Caco-2 (cell line): ENCODE data around the gene CAMK1D. TPM values are rescaled to one million over a fixed set of nuclear protein-coding genes. Genes with fewer than 3 reads are reported as not detected.

Source experiments
- BruUV-seq: library from RNA; stranded (reverse); fragments of 400-500 nt; replicated peaks from 2 replicates; lab custom pipeline; 2021; lab: Mats Ljungman, UMichigan
- CTCF ChIA-PET: fragments of 300-600 bp; sonication (Branson Sonifier 250); formaldehyde crosslinking; loops from one replicate; lab custom pipeline; 2022; ENCODE audit warnings: antibody characterized with exemption; lab: Charles Lee
- POLR2A ChIA-PET: fragments of 300-600 bp; sonication (Branson Sonifier 250); formaldehyde crosslinking; loops from one replicate; lab custom pipeline; 2022; ENCODE audit warnings: antibody characterized with exemption; lab: Charles Lee
- DNase-seq, 2 experiments: peaks; one replicate each; pipeline versions ENCODE4 v3.0.0 to v3.0.0-alpha.2; 2020 to 2022
- H3K27me3 ChIP-seq: replicated peaks from 2 replicates; pipeline ENCODE4 v1.6.0; 2011; ENCODE audit warnings: low read length; ENCODE audit not compliant: control insufficient read depth, insufficient read depth
- H3K36me3 ChIP-seq: 2 replicates; pipeline ENCODE4 v1.5.1; 2011; ENCODE audit warnings: low read length; ENCODE audit not compliant: control insufficient read depth, insufficient read depth
- H3K4me1 ChIP-seq: fragments of 250-450 bp; sonication (Bioruptor Pico); 2 replicates; pipeline ENCODE4 v1.5.1; 2020; ENCODE audit warnings: mild to moderate bottlenecking
- H3K4me3 ChIP-seq: 2 replicates; pipeline ENCODE4 v1.5.1; 2011; ENCODE audit warnings: low read depth, mild to moderate bottlenecking, control low read depth, low read length
- H3K9me3 ChIP-seq: fragments of 250-450 bp; sonication (Bioruptor Pico); 2 replicates; pipeline ENCODE4 v1.5.1; 2020; ENCODE audit warnings: mild to moderate bottlenecking, moderate library complexity
- H3K27ac Mint-ChIP-seq: one replicate; pipeline ENCODE4 v1.8.0; 2022; ENCODE audit warnings: mixed read lengths; ENCODE audit not compliant: unreplicated experiment
- H3K27me3 Mint-ChIP-seq: one replicate; pipeline ENCODE4 v1.8.0; 2022; ENCODE audit warnings: mixed read lengths; ENCODE audit not compliant: insufficient read depth, unreplicated experiment
- H3K36me3 Mint-ChIP-seq: one replicate; pipeline ENCODE4 v1.8.0; 2022; ENCODE audit warnings: mild to moderate bottlenecking, mixed read lengths; ENCODE audit not compliant: insufficient read depth, unreplicated experiment
- H3K4me1 Mint-ChIP-seq: one replicate; pipeline ENCODE4 v1.8.0; 2022; ENCODE audit warnings: low read depth, mixed read lengths; ENCODE audit not compliant: unreplicated experiment
- H3K4me3 Mint-ChIP-seq: one replicate; pipeline ENCODE4 v1.8.0; 2022; ENCODE audit warnings: mild to moderate bottlenecking, moderate library complexity, mixed read lengths; ENCODE audit not compliant: unreplicated experiment
- H3K9me3 Mint-ChIP-seq: one replicate; pipeline ENCODE4 v1.8.0; 2022; ENCODE audit warnings: mixed read lengths; ENCODE audit not compliant: unreplicated experiment
- intact Hi-C: fragments of 100-400 bp; cut with micrococcal nuclease; formaldehyde crosslinking; loops from one replicate; pipeline ENCODE4 v1.10.0; 2022; ENCODE audit not compliant: unreplicated experiment
- total RNA-seq: library from RNA; stranded (reverse); gene quantifications from 2 replicates; pipeline ENCODE4 v1.2.3, GENCODE V29; 2022
- TF ChIP-seq, protein P1 (sequence below), 2 experiments: fragments of 200-600 bp in 1 of 2; IDR thresholded peaks; 1 replicate in 1 of 2; 2 replicates in 1 of 2; pipeline versions ENCODE4 v1.5.1 to v1.8.0; 2011 to 2022; ENCODE audit warnings: antibody characterized with exemption in 1 of 2, control low read depth in 1 of 2, inconsistent platforms in 1 of 2, low read depth in 1 of 2, low read length in 1 of 2, mild to moderate bottlenecking in 1 of 2, moderate library complexity in 1 of 2; ENCODE audit not compliant: insufficient read depth in 1 of 2, severe bottlenecking in 1 of 2, unreplicated experiment in 1 of 2

CAMK1D gene
- total RNA-seq, 1 experiment from 2014 or later = 10.9 TPM

GRCh38 chr10:12625393-12626023 is 276.2 kb downstream of the CAMK1D start:
- peaks cover 6% of the 10 kb centered on the region for H3K9me3 Mint-ChIP-seq
- peaks cover 4% of the 10 kb centered on the region; the same call in 1 of the 2 replicates for H3K9me3 ChIP-seq
- H3K27me3 Mint-ChIP-seq = peaks cover 3% of the 10 kb centered on the region
- no peaks in the 10 kb centered on the region for H3K36me3 Mint-ChIP-seq
- H3K36me3 ChIP-seq = no peaks in the 10 kb centered on the region
- no TSS peak for BruUV-seq
- no peak overlapping the region for H3K27ac Mint-ChIP-seq
- H3K4me3 ChIP-seq = no peak overlapping the region
- DNase-seq = no peak
- TF ChIP-seq, protein P1, sequence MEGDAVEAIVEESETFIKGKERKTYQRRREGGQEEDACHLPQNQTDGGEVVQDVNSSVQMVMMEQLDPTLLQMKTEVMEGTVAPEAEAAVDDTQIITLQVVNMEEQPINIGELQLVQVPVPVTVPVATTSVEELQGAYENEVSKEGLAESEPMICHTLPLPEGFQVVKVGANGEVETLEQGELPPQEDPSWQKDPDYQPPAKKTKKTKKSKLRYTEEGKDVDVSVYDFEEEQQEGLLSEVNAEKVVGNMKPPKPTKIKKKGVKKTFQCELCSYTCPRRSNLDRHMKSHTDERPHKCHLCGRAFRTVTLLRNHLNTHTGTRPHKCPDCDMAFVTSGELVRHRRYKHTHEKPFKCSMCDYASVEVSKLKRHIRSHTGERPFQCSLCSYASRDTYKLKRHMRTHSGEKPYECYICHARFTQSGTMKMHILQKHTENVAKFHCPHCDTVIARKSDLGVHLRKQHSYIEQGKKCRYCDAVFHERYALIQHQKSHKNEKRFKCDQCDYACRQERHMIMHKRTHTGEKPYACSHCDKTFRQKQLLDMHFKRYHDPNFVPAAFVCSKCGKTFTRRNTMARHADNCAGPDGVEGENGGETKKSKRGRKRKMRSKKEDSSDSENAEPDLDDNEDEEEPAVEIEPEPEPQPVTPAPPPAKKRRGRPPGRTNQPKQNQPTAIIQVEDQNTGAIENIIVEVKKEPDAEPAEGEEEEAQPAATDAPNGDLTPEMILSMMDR (IDR thresholded peaks at IDR 0.05; ENCODE audit: insufficient read depth in 1 of 2, low read depth in 1 of 2, low read length in 1 of 2, severe bottlenecking in 1 of 2, unreplicated experiment in 1 of 2) = no peak
- no peaks in the 10 kb centered on the region for H3K27me3 ChIP-seq
- H3K4me1 ChIP-seq = no peaks in the 10 kb centered on the region; the same call in 1 of the 2 replicates
- CTCF ChIA-PET = no interaction called here
- no peak overlapping the region for H3K4me3 Mint-ChIP-seq
- H3K4me1 Mint-ChIP-seq = peaks cover 21% of the 10 kb centered on the region
- POLR2A ChIA-PET = no interaction called here
- intact Hi-C loops = no loop called here

DNA sequence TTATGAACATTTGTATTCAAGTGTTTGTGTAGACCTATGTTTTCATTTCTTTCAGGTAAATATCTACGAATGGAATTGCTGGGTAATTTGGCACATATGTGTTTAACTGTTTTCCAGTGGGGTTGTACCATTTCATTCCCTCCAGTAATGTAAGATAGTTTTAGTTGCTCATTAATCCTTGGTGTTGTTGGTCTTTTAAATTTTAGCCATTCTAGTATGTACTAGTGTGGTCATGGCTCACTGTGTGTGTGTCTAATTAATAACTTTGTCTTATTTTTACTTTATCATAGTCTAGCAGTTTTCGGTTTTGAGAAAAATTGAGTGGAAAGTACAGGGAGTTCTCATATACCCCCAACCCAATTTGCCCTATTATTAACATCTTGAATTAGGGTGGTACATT is 278.8 kb downstream of the CAMK1D start:
- H3K4me1 Mint-ChIP-seq = peaks cover 21% of the 10 kb centered on the region
- no peak for DNase-seq
- H3K4me3 Mint-ChIP-seq = no peak overlapping the region
- BruUV-seq = no TSS peak
- no peak overlapping the region for H3K27ac Mint-ChIP-seq
- no peaks in the 10 kb centered on the region; the same call in 1 of the 2 replicates for H3K36me3 ChIP-seq
- no peaks in the 10 kb centered on the region for H3K36me3 Mint-ChIP-seq
- ChIA-PET CTCF (interaction anchor here (0.6 kb wide), 1 partner anchor 82 kb away, joined by 3 read pairs; no protein-coding TSS in a partner anchor), POLR2A (no interaction called here)
- TF ChIP-seq, protein P1 (IDR thresholded peaks at IDR 0.05; ENCODE audit: insufficient read depth in 1 of 2, low read depth in 1 of 2, low read length in 1 of 2, severe bottlenecking in 1 of 2, unreplicated experiment in 1 of 2) = no peak
- H3K9me3 ChIP-seq = peaks cover 7% of the 10 kb centered on the region; the same call in 1 of the 2 replicates
- H3K27me3 ChIP-seq = no peaks in the 10 kb centered on the region
- peaks cover 9% of the 10 kb centered on the region for H3K4me1 ChIP-seq
- no peaks in the 10 kb centered on the region for H3K27me3 Mint-ChIP-seq
- H3K9me3 Mint-ChIP-seq = peaks cover 18% of the 10 kb centered on the region
- no peak overlapping the region for H3K4me3 ChIP-seq
- intact Hi-C loops = no loop called here

- Mint-ChIP-seq H3K27me3 (no peaks in the 10 kb centered on the region), H3K9me3 (peaks cover 18% of the 10 kb centered on the region), H3K27ac (no peak overlapping the region), H3K4me3 (no peak overlapping the region), H3K4me1 (peaks cover 21% of the 10 kb centered on the region), H3K36me3 (no peaks in the 10 kb centered on the region)
- Histone ChIP-seq H3K27me3 (no peaks in the 10 kb centered on the region), H3K4me3 (no peak overlapping the region), H3K9me3 (peaks cover 7% of the 10 kb centered on the region; the same call in 1 of the 2 replicates), H3K4me1 (peaks cover 9% of the 10 kb centered on the region), H3K36me3 (no peaks in the 10 kb centered on the region; the same call in 1 of the 2 replicates)
- no peak for DNase-seq
- TF ChIP-seq, protein P1 (IDR thresholded peaks at IDR 0.05; ENCODE audit: insufficient read depth in 1 of 2, low read depth in 1 of 2, low read length in 1 of 2, severe bottlenecking in 1 of 2, unreplicated experiment in 1 of 2) = no peak
- no TSS peak for BruUV-seq
- CTCF ChIA-PET = interaction anchor here (1.4 kb wide), 1 partner anchor 27 kb away, joined by 3 read pairs; no protein-coding TSS in a partner anchor
- intact Hi-C loops = no loop called here
- POLR2A ChIA-PET = no interaction called here
These were observed 279.8 kb downstream of the CAMK1D start for GRCh38 chr10:12628964-12629766.
